BJ (cell line): ENCODE measurements around the gene EFCAB12. TPM values are rescaled to one million over a fixed set of nuclear protein-coding genes. Genes with fewer than 3 reads are reported as not detected.
A peak's percentile ranks its signal among the peaks of the same experiment; 100 is the strongest.

ENCODE experiments used
- CTCF ChIA-PET: fragments of 350-600 bp; formaldehyde crosslinking; extraction: SDS; loops from one replicate; lab custom pipeline; 2021; ENCODE audit warnings: antibody characterized with exemption, inconsistent platforms; lab: Yijun Ruan, JAX
- POLR2A ChIA-PET: fragments of 300-600 bp; sonication (Branson Sonifier 250); formaldehyde crosslinking; extraction: SDS; loops from one replicate; lab custom pipeline; 2021; ENCODE audit warnings: antibody characterized with exemption; lab: Charles Lee
- DNase-seq: peaks from one replicate; pipeline ENCODE4 v3.0.0-alpha.2; 2011; ENCODE audit warnings: low read depth
- H3K27me3 ChIP-seq: 2 replicates; pipeline ENCODE4 v1.6.0; 2011; ENCODE audit warnings: low read length; ENCODE audit not compliant: control insufficient read depth, insufficient read depth
- H3K36me3 ChIP-seq: 2 replicates; pipeline ENCODE4 v1.5.1; 2011; ENCODE audit warnings: low read length; ENCODE audit not compliant: control insufficient read depth, insufficient read depth
- H3K4me3 ChIP-seq: 2 replicates; pipeline ENCODE4 v1.5.1; 2011; ENCODE audit warnings: low read depth, mild to moderate bottlenecking, control low read depth, low read length
- polyA plus RNA-seq: library from polyadenylated mRNA; depleted of rRNA; stranded (reverse); fragments of >200 nt; gene quantifications from 2 replicates; pipeline ENCODE4 v1.2.3, GENCODE V29; 2011
- TF ChIP-seq, protein P1 (sequence below): IDR thresholded peaks from 2 replicates; pipeline ENCODE4 v1.5.1; 2011; ENCODE audit warnings: low read depth, mild to moderate bottlenecking, control low read depth, inconsistent platforms, low read length, moderate library complexity; ENCODE audit not compliant: insufficient read depth

The EFCAB12 gene
- polyA plus RNA-seq, 1 experiment: 0.02 TPM

DNA sequence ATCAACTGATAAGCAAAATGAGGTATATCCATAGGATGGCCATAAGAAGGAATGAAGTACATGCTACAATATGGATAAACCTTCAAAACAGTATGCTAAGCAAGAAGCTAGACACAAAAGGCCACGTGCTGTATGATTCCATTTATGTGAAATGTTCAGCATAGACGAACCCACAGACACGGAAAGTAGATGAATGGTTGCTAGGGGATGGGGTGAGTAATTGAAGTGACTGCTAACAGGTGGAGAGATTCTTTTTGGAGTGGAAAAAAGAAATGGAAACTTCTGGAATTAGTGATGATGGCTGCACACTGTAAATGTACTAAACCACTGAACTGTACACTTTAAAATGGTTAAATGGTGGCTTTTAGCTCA is 630 bp upstream of the EFCAB12 start:
- Histone ChIP-seq H3K36me3 (peaks cover 11% of the 10 kb centered on the region), H3K4me3 (no peak overlapping the region), H3K27me3 (no peaks in the 10 kb centered on the region)
- ChIA-PET POLR2A (no interaction called here), CTCF (interaction anchor here (0.7 to 1.9 kb wide), 2 partner anchors 46 to 678 kb away, joined by 3 to 4 read pairs; no protein-coding TSS in a partner anchor)
- TF ChIP-seq, protein P1, sequence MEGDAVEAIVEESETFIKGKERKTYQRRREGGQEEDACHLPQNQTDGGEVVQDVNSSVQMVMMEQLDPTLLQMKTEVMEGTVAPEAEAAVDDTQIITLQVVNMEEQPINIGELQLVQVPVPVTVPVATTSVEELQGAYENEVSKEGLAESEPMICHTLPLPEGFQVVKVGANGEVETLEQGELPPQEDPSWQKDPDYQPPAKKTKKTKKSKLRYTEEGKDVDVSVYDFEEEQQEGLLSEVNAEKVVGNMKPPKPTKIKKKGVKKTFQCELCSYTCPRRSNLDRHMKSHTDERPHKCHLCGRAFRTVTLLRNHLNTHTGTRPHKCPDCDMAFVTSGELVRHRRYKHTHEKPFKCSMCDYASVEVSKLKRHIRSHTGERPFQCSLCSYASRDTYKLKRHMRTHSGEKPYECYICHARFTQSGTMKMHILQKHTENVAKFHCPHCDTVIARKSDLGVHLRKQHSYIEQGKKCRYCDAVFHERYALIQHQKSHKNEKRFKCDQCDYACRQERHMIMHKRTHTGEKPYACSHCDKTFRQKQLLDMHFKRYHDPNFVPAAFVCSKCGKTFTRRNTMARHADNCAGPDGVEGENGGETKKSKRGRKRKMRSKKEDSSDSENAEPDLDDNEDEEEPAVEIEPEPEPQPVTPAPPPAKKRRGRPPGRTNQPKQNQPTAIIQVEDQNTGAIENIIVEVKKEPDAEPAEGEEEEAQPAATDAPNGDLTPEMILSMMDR: no peak
- no peak for DNase-seq

DNA sequence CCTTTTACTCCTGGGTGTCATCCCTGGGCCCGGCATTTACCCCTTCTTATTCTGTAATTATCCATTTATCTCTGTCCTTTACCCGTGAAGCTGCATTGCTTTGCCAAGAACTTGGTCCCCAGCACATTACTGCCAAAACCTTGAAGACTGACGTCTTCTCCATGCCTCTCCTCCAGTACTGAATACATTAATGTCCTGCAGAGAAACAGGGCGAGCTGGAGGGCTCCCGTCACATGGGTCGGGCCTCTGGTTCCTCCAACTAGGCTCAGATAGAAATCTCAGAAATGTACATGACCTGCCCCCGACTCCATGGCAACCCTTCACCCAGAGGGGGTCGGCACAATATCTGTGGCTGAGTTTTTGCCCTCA is 445 bp downstream of the EFCAB12 start:
- TF ChIP-seq, protein P1: no peak
- no peak for DNase-seq
- ChIA-PET CTCF (interaction anchor here (1.2 to 1.9 kb wide), 3 partner anchors 12 to 45 kb away, joined by 3 to 6 read pairs (median 4); no protein-coding TSS in a partner anchor), POLR2A (no interaction called here)
- H3K4me3 ChIP-seq: peak overlapping the region; percentile 48
- no peaks in the 10 kb centered on the region for H3K27me3 ChIP-seq
- peaks cover 11% of the 10 kb centered on the region for H3K36me3 ChIP-seq

DNA sequence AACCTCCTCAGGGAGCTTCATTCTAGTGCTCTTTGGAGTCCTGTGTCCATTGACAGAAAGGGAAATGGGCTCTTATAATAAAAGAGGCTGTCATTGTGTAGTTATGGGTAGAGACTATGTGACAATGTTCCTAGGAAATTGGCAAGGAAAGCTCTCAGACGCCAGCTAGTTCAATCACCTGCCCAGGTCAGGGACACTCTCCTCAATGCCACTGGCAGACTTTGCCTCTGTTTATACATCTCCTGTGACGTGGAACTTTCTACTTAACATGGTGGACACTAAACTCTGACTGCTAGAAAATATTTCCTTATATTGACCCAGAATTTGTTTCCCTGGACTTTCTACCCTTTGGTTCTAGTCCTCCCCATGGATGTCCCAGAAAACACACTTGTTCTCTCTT is 2.8 kb downstream of the EFCAB12 start:
- no peak for DNase-seq
- TF ChIP-seq, protein P1: no peak
- POLR2A ChIA-PET: no interaction called here
- Histone ChIP-seq H3K4me3 (no peak overlapping the region), H3K36me3 (peaks cover 2% of the 10 kb centered on the region; the same call in 1 of the 2 replicates), H3K27me3 (no peaks in the 10 kb centered on the region)
- CTCF ChIA-PET: no interaction called here

DNA sequence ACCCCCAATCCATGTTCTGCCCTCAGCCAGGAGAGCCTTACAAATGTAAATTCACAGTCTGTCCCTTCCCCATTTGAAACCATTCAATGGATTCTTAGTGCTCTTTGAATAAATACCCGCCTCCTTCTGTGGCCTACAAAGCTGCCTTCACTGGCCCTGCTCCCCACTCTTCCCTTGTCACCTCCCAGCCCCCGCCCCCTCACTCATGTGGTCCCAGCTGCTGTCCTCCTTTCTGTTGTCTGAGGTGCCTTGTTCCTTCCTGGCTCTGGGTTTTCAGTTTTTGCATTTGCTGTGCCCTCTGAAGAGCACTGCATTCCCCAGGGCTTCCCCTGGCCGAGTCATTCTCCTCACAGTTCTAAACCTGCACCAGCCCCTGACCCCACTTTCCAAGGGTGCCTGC is 3.2 kb downstream of the EFCAB12 start:
- Histone ChIP-seq H3K4me3 (no peak overlapping the region), H3K36me3 (peaks cover 2% of the 10 kb centered on the region; the same call in 1 of the 2 replicates), H3K27me3 (no peaks in the 10 kb centered on the region)
- DNase-seq: no peak
- TF ChIP-seq, protein P1: no peak
- ChIA-PET CTCF (no interaction called here), POLR2A (no interaction called here)

DNA sequence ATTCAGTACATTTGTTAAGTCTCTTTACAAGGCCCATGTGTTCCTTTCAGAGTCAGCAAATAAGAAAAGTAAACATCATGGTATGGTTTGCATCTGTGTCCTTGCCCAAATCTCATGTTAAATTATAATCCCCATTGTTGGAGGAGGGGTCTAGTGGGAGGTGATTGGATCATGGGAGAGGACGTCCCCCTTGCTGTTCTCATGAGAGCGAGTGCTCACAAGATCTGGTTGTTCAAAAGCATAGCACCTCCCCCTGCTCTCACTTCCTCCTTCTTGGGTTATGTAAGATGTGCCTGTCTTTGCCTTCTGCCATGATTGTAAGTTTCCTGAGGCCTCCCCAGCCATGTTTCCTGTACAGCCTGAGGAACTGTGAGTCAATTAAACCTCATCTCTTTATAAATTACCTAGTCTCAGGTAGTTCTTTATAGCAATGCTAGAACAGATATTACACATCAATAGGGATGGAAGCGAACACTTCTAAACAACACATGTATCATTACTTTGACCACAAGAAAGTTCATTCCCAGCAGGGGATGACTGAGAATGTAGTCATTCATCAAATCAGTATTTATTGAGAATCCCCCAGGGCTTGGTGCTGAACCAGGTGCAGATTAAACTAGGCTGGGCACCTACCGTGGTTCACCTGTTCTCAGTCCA is 4.1 kb downstream of the EFCAB12 start:
- Histone ChIP-seq H3K4me3 (no peak overlapping the region), H3K36me3 (no peaks in the 10 kb centered on the region), H3K27me3 (no peaks in the 10 kb centered on the region)
- TF ChIP-seq, protein P1: no peak
- POLR2A ChIA-PET: no interaction called here
- CTCF ChIA-PET: no interaction called here
- no peak for DNase-seq
